ENCODE results near the gene CHKB.

Gene CHKB

GRCh38 chr22:50599816-50600455 is 17.3 kb upstream of the CHKB start:
- DNase-seq (ENCODE audit: low read depth in 3 of 3) = peak in 1 of 3 donors; percentile 59

- no peak for DNase-seq (ENCODE audit: low read depth in 3 of 3)
Measured at GRCh38 chr22:50597097-50597496, 14.4 kb upstream of the CHKB start.

GRCh38 chr22:50595189-50595588 is 12.5 kb upstream of the CHKB start:
- no peak for DNase-seq (ENCODE audit: low read depth in 3 of 3)

GRCh38 chr22:50587407-50587806 is 4.8 kb upstream of the CHKB start:
- DNase-seq (ENCODE audit: low read depth in 3 of 3) = no peak

- no peak for DNase-seq (ENCODE audit: low read depth in 3 of 3)
Measured at GRCh38 chr22:50586416-50586815, 3.8 kb upstream of the CHKB start.

- no peak for DNase-seq (ENCODE audit: low read depth in 3 of 3)
Measured at GRCh38 chr22:50585781-50586180, 3.1 kb upstream of the CHKB start.

GRCh38 chr22:50585238-50585637 is 2.6 kb upstream of the CHKB start:
- no peak for DNase-seq (ENCODE audit: low read depth in 3 of 3)

- no peak for DNase-seq (ENCODE audit: low read depth in 3 of 3)
Measured at GRCh38 chr22:50584106-50585096, 1.8 kb upstream of the CHKB start.

- no peak for DNase-seq (ENCODE audit: low read depth in 3 of 3)
Measured at GRCh38 chr22:50583294-50583861, 729 bp upstream of the CHKB start.

- peak in 1 of 3 donors; percentile 21 for DNase-seq (ENCODE audit: low read depth in 3 of 3)
Measured at GRCh38 chr22:50581950-50582492, 628 bp downstream of the CHKB start.

- no peak for DNase-seq (ENCODE audit: low read depth in 3 of 3)
Measured at GRCh38 chr22:50581031-50581949, 1.4 kb downstream of the CHKB start.

GRCh38 chr22:50579752-50580151 is 2.9 kb downstream of the CHKB start:
- no peak for DNase-seq (ENCODE audit: low read depth in 3 of 3)

- DNase-seq (ENCODE audit: low read depth in 3 of 3) = no peak
Measured at GRCh38 chr22:50578776-50579310, 3.8 kb downstream of the CHKB start.

- no peak for DNase-seq (ENCODE audit: low read depth in 3 of 3)
Measured at GRCh38 chr22:50577987-50578775, 4.5 kb downstream of the CHKB start, which contains the start of gene CPT1B. TSS of gene CPT1B (minus strand) at chr22:50578427. CDS start at chr22:50577915, 512 bp downstream.

- no peak for DNase-seq (ENCODE audit: low read depth in 3 of 3)
Measured at GRCh38 chr22:50577697-50577986, 5.0 kb downstream of the CHKB start.

GRCh38 chr22:50576806-50577696 is 5.6 kb downstream of the CHKB start:
- DNase-seq (ENCODE audit: low read depth in 3 of 3) = no peak

GRCh38 chr22:50576070-50576469 is 6.6 kb downstream of the CHKB start:
- no peak for DNase-seq (ENCODE audit: low read depth in 3 of 3)

- DNase-seq (ENCODE audit: low read depth in 3 of 3) = no peak
Measured at GRCh38 chr22:50575426-50575941, 7.2 kb downstream of the CHKB start.

- DNase-seq (ENCODE audit: low read depth in 3 of 3) = no peak
Measured at GRCh38 chr22:50574383-50574755, 8.3 kb downstream of the CHKB start.
